GM18526 (cell line): ENCODE data around the gene CEP83.

Source experiments
- POLR2A ChIP-seq: IDR thresholded peaks from 3 replicates; pipeline ENCODE4 v1.6.1; 2011; ENCODE audit not compliant: insufficient read length; ENCODE audit errors: extremely low read depth

Gene CEP83

GRCh38 chr12:94297876-94298505 lies 161.7 kb downstream of the CEP83 start:
- TF ChIP-seq POLR2A, result no peak

- no peak for TF ChIP-seq POLR2A
These were observed 162.5 kb downstream of the CEP83 start for GRCh38 chr12:94297096-94297699.

- no peak for TF ChIP-seq POLR2A
These were observed 169.3 kb downstream of the CEP83 start for GRCh38 chr12:94290353-94290752.

GRCh38 chr12:94289461-94290312 lies 170.0 kb downstream of the CEP83 start:
- no peak for TF ChIP-seq POLR2A

- no peak for TF ChIP-seq POLR2A
These were observed 172.4 kb downstream of the CEP83 start for GRCh38 chr12:94287245-94287628.

- TF ChIP-seq POLR2A, result no peak
These were observed 173.0 kb downstream of the CEP83 start for GRCh38 chr12:94286583-94287244.

- TF ChIP-seq POLR2A, result no peak
These were observed 173.6 kb downstream of the CEP83 start for GRCh38 chr12:94285943-94286582.

- no peak for TF ChIP-seq POLR2A
These were observed 174.8 kb downstream of the CEP83 start for GRCh38 chr12:94284859-94285258.

GRCh38 chr12:94284046-94284445 lies 175.6 kb downstream of the CEP83 start:
- TF ChIP-seq POLR2A, result no peak

- no peak for TF ChIP-seq POLR2A
These were observed 177.0 kb downstream of the CEP83 start for GRCh38 chr12:94282675-94283074.

- TF ChIP-seq POLR2A, result no peak
These were observed 179.6 kb downstream of the CEP83 start for GRCh38 chr12:94280063-94280462.

- TF ChIP-seq POLR2A, result no peak
These were observed 182.2 kb downstream of the CEP83 start for GRCh38 chr12:94277426-94278000.

GRCh38 chr12:94276725-94277124 lies 182.9 kb downstream of the CEP83 start:
- TF ChIP-seq POLR2A, result no peak

- no peak for TF ChIP-seq POLR2A
These were observed 186.4 kb downstream of the CEP83 start for GRCh38 chr12:94273272-94273671.

GRCh38 chr12:94272280-94272679 lies 187.4 kb downstream of the CEP83 start:
- no peak for TF ChIP-seq POLR2A
